Right renal pelvis (tissue), 4 donors: ENCODE data around the gene HOXB8. TPM values are rescaled to one million over a fixed set of nuclear protein-coding genes. Genes with fewer than 3 reads are reported as not detected.

ENCODE experiments used
- DNase-seq, 4 donors: peaks; one replicate each; pipeline ENCODE4 v3.0.0-alpha.2; 2013; ENCODE audit warnings: low read depth in 4 of 4, low spot score in 3 of 4, missing footprints in 1 of 4
- polyA plus RNA-seq, 4 donors: library from polyadenylated mRNA; unstranded; fragments of 120-200 nt; gene quantifications; one replicate each; pipeline ENCODE4 v1.2.1, GENCODE V29; 2013; ENCODE audit not compliant: insufficient read length in 4 of 4

Gene HOXB8
- polyA plus RNA-seq, 4 donors, result 47.3 to 55.5 (median 48.6) TPM

- DNase-seq, result no peak
Measured at GRCh38 chr17:48587276-48588073, 27.6 kb downstream of the HOXB8 start.

- DNase-seq, result no peak
Measured at GRCh38 chr17:48586355-48587258, 28.5 kb downstream of the HOXB8 start.

GRCh38 chr17:48584223-48584741 lies 30.8 kb downstream of the HOXB8 start:
- DNase-seq, result no peak

GRCh38 chr17:48583708-48584222 lies 31.3 kb downstream of the HOXB8 start:
- DNase-seq, result no peak

GRCh38 chr17:48582750-48583069 lies 32.4 kb downstream of the HOXB8 start:
- no peak for DNase-seq

GRCh38 chr17:48579760-48580554 lies 35.1 kb downstream of the HOXB8 start:
- no peak for DNase-seq

GRCh38 chr17:48579471-48579759 lies 35.7 kb downstream of the HOXB8 start:
- no peak for DNase-seq

- no peak for DNase-seq
Measured at GRCh38 chr17:48578616-48579470, 36.2 kb downstream of the HOXB8 start.

GRCh38 chr17:48577946-48578615 lies 37.0 kb downstream of the HOXB8 start, which contains the start of gene HOXB4:
TSS of gene HOXB4 (minus strand) at chr17:48578350. CDS start at chr17:48578319, 31 bp downstream.
- no peak for DNase-seq

GRCh38 chr17:48577330-48577945 lies 37.7 kb downstream of the HOXB8 start:
- DNase-seq, result peak in 3 of 4 donors; percentile 83 to 92 (median 92)

GRCh38 chr17:48576479-48577309 lies 38.4 kb downstream of the HOXB8 start:
- no peak for DNase-seq

GRCh38 chr17:48575673-48576478 lies 39.2 kb downstream of the HOXB8 start:
- no peak for DNase-seq

GRCh38 chr17:48575066-48575582 lies 40.0 kb downstream of the HOXB8 start:
- no peak for DNase-seq

- no peak for DNase-seq
Measured at GRCh38 chr17:48574505-48575065, 40.5 kb downstream of the HOXB8 start.

- DNase-seq, result no peak
Measured at GRCh38 chr17:48571826-48572417, 43.2 kb downstream of the HOXB8 start.
